ENCODE data around the gene SAP30L.

SAP30L gene

DNA sequence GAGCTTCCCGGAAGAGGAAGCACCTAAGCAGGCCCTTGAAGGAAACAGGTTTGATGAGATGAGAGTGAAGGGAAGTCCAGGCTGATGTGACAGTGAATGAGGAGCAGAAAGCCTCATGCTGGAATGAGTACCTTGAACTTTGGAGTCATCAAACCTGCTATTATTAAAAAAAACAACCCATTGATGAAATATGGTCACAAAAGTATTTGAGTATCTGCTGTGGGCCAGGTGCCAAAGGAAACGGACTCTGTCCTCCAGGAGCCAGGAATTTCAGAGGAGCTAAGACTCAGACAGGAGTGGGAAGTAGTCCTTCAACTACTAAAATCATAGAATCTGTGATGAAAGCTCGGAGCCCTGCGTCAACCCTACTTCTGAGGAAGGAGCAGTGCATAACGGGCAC, 20.4 kb downstream of the SAP30L start:
- DNase-seq (ENCODE audit: low spot score), result no peak

DNA sequence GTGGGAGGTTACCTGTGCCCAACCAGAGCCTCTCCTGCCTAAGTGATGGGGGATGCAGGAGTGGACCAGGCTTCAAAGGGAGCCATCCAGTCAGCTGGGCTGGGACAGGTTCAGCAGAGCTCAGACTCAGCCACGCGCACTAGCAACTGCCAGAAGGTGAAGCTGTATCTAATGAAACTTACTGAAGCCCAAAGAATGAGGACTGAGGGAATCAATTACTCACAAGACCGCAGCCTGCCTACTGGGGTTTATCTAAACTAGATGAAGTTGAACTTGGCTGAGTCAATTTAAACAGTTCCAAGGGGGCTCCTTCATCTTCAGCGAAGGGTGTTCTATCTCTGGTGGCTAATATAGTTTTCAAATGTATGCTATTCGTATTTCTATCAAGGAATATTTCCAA, 20.9 kb downstream of the SAP30L start:
- DNase-seq (ENCODE audit: low spot score), result no peak

DNA sequence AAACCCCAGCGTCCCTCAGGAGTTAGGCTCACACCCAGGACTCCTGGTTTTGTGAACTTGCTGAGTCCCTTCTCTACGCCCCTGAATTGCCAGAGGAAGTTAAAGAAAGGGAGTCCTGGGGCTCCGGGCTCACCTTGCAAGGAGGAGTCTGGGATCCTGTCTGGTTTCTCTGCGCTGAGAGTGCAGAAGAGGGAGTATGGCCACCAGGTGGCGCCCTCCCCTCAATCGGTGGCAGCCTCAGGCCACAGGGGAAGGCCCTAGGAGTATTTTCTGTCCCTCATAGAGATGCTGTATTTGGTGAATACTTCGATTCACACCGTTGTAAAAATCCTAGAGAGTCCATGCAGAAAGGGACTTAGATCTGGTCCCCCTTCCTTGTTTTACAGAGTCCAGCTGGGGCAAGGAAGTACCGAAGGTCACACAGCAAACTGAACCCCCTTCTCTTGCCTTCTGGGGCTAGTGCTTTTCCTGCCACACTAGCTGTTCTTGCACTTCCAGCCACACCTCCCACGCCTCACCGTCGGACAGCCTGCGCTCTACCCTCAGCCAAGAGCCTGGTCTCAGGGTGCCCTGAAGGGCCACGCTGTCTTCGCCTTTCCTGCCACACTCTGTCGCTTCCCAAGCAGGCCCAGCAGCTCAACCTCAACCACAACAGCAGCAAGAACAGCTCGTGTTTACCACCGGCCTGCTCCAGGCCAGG, 22.0 kb downstream of the SAP30L start:
- peak; percentile 56 for DNase-seq (ENCODE audit: low spot score)

DNA sequence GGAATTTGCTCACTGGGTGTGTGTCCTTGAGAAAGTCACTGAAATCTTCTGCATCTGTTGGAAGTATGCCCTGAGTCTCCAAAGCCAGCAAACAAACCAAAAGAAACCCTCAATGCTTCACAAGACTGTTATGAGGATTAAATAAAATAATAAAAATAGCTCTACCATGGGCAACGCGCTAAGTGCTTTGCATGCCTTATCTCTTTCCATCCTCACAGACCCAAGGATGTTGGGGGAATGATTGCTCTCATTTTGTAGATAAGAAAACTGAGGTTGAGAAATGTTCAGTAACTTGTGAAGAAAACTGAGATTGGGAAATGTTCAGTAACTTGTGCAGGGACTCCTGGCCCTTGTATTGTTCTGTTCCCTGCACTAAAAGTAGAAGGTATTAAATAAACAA, 24.3 kb downstream of the SAP30L start:
- DNase-seq (ENCODE audit: low spot score), result no peak

DNA sequence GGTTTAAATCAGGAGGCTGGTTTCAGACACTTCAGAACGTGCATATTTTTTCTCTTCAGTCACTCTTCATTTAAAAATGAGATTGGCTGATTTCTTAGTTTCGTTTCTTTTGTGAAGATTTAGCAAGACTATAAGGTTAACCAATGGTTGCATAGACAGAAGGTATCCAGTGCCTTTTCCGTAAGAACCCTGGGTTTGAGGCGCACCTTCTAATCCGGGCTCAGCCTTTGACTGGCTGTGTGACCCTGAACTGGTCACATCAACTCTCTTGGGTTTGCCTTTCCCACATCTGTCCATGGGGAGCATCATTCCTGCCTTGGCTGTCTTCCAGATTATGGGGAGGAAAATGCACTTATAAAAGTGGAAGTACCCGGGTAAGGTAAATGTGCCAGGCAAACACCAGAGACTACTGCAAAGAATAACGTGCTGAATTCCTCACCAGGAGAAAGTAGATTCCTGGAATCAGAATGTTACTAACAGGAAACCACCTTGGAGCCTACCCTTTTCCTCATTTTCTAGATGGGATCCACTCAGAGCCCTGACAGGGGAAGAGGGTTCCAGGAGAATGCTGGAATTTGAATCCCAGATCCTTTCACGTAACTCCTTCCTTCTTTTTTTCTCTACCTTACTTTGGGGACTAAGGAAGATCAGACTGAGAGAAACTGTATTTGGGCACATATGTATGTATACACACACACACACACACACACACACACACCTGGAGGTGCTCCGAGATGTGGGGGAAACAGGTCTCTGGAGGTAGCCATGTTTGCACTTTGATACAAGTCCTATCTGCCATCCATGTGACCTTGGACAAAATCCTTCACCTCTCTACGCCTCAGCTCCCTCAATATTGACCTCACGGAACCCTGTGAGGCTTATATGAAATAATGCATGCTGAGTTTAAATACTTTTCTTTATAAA, 25.4 kb downstream of the SAP30L start:
- DNase-seq (ENCODE audit: low spot score), result no peak

DNA sequence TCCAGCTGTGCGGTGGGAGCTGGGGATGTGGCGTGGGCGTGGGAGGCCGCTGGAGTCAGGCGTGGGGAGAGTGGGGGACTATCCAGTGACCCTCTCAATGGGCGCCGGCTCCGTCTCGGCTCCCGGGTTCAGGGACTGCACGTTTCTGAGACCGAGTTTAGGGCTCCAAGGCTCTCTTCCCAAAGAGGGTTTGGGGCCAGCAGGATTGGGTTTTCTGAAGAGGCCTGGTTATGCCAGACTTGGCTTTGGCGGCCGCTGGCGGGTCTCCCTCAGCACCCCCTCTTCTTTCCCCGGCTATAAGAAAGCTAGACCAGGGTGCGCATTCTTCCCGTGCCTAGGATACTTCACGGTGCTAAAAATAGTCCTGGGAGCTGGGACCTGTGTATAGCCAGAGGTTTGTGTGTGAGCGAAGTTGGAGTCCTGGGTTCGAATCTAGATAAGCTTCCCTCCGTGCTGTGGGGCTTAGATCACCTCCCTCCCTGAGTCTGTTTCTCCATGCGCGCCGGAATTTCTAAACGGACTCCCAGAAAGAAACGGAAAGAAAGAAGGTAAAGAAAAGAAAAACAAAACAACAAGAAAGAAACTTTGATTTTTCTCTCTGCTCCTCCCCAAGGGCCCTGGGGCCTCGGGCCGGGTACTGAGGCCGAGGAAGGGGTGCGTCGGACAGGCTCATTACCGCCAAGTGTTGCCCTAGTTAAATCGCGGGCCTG, 27.2 kb downstream of the SAP30L start:
- no peak for DNase-seq (ENCODE audit: low spot score)

DNA sequence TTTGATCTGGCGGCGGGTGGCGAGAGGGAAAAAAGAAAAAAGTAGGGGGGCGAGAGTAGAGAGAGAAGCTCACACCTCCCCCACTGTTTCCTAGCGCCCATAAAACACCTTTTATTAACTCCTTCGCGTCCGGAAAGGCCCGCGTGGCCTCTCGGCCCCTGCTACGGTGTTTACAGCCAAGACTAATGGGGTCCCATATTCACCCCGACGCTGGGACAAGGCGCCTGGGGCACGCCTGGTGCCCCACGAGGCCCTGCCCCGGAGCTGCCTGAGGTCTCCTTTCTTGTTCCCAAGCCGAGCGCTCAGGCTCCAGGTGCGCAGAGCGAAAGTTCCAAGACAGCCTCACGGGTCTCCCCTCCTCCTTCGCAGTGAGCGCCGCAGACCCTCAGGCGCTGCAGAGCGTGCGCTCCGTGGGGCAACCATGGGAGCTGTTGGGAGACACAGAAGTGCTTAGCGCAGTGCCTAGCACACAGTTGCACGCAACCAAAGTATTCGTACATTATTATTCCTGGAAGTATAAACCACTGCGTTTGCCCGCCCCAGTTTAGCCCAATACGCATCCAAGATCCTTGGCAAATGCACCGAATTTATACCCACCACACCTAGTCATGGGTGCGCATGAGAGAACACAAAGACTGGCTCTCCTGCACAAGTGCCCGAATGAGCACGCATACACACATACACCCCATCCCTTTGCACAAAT, 27.9 kb downstream of the SAP30L start:
- no peak for DNase-seq (ENCODE audit: low spot score)

DNA sequence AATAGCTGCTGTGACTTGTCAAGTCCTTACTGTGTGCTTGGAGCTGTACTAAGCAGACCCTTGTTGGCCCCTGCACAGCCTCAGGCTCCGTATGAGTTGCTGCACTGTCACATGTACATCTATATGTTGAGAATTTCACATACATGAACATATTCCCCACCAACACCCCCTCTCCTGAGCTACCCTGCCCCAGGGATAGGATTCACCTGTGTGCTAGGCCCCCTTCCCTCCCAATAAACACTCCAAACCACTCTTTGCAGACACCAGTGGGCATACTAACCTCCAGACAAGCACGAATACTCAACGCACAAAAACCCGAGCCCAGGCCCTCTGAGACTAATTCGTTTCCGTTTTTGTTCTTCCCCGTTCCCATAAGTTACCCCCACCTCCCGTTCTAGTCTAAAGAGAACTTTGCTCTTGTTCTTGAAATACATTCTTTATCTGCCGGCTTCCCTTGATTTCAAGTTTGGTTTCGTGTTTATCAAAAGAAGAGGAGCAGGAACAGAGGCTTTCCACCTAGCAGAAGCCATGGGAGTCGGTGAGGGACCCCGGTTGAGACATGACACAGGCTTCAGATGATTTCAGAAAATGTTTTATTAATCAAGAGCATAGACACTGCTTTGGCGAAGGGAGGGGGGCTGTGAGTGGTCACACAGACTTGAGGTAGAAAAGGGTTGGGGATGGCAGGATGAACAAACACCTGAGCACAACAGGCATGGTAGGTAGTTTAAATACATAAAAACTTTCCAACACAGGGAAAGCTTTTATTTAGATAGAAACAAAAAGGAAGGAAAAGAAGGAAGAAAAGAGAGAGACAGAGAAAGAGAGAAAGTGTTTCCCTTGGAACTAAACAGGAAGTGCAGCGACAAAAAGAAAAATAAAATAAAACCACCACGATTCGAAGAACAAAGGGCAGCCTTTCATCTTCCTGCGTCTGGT, 28.9 kb downstream of the SAP30L start:
- no peak for DNase-seq (ENCODE audit: low spot score)

DNA sequence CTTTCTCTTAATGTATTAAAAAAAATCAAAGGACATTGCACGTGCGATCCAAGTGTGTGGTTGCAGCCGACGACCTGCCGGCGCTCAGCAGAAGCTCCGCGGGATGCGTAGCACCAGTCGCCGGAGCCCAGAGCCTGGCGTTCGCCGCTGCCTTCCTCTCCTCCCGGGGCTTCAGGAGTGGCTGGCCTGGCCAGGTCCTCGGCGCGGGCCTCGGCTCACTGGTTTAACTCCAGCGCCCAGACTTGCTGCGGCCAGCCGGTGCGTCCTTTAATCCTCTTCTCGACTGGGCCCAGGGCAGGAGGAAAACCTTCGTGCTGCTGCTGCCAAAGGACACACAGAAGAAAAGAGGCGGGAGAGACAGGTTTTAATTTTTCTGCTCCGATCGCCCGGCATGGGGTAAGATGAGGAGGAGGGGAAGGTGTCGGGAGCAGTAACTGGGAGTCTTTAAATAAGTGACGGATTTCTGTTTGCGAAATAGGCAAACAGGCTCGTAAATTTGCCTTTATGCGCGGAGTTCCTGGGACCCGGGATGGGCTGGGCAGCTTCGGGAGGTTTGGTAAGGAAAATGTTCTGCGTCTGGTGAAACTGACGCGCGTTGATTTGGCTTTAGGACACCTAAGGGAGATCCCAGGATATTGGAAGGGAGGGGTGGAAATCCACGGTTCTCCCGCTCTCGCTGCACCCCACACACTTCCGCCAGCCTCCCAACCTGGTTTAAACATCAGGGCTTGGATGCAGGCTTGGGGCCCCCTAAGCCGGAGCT, 30.0 kb downstream of the SAP30L start:
- DNase-seq (ENCODE audit: low spot score), result no peak

DNA sequence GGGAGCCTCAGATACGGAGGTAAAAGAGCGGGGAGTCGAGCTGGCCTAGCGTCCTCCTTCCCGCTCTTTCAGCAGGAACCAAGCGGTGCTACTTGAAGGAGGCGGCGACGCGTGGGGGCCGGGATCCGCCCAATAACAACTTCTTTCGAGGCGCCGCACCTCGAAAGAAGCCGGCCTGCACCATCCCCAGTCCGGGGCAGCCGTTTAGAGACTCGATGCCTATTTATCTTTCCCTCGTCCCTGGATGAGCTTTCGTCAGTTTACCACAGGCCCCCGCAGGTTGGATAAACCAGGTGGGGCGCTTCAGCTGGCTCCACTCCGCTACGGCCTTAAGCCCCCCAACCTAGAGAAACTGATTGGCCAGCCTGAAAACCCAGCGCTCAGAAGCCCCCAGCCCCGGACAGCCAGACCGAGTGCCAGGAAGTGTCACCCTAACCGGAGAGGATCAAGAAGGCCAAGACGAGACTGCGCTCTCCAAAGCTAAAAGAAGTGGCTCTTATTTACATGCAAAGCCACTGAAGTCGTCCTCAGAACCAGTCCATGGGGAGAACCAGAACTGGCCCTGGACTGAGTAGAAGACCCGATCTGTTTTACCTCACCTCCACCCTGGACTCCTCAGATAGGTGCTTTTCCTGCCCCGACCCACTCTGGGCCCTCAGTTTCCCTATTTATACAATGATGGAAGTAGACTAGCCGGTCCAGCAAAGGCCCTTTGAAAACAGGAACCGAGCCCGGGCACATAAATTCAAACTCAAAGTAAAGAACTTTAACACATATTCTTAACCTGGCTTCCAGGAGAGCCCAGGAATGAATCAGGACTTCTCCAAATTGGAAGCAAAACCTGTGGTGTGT, 30.8 kb downstream of the SAP30L start:
- no peak for DNase-seq (ENCODE audit: low spot score)

DNA sequence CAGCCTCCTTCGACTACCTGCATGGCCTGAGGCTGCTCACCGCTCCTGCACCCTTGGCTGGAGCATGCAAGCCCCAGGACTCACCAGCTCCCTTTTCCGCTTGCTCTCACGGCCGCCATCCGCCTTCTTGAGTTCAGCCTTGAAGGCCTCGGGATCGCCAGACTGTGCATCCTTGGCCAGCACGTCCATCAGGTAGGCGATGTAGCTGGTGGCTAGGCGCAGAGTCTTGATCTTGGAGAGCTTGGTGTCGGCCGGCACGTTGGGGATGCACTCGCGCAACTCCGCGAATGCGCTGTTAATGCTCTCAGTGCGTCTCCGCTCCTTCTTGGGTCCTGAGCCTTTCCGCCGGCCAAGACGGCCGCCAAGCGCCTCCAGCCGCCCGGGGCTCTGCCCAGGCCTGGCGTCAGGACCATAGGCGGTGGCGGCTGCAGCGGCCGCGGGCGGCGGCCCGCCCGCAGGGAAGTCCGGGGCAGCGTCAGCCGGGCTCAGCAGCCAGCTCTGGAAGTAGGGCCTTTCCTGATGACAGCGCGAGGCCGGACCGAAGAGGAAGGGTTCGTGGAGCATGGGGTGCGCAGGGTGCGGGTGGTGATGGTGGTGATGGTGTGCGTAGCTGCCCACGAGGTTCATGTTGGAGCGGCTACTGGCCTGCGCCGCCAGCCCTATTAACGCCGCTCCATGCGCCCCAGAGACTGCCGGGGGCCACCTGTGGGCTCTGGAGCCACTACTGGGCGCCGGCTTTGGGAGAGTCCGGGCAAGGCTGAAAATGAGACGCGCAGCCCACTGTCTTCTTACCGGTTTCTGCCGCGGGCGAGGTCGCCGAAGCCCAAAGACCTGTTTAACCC, 31.8 kb downstream of the SAP30L start:
- no peak for DNase-seq (ENCODE audit: low spot score)

DNA sequence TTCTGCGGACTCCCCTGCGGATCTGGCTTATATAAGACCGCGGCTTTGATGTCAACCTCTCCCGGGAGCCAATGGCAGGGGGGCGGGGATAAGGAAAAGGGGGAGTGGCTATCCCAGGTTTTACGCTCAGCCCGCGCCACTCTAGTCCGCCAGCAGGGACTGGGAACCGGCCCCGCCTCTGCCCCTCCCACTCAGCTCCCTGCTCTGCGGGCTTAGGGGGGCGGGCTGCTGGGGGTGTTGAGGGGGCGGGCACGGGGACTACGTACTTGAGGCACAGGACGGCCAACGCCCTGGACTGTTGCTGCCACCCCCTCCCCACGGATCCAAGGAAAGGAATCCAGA, 32.4 kb downstream of the SAP30L start, which contains the start of gene HAND1:
Gene HAND1 (minus strand): TSS at position 4 of the 342 bp plus-strand sequence. CDS start 219 bp downstream, outside the sequence.
- no peak for DNase-seq (ENCODE audit: low spot score)

DNA sequence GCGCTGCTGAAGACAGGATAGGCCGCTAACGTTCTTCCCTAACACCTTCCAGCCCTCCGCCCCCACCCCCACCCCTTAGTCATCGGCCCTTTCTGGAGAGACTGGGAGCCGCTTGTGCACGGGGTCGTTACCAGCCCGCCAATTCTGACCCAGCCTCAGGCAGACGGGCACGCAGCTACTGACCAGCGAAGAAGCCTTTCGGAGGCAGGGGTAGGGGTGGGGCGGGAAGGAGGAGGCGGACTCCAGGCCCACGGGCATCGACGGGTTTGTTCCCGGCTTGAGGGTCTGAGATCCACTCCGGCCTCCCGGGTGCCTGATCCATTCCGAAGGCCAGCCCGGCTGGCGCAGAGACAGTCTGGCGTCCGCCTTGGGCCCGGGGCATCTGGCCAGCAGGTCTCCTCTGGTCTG, 33.0 kb downstream of the SAP30L start:
- no peak for DNase-seq (ENCODE audit: low spot score)

DNA sequence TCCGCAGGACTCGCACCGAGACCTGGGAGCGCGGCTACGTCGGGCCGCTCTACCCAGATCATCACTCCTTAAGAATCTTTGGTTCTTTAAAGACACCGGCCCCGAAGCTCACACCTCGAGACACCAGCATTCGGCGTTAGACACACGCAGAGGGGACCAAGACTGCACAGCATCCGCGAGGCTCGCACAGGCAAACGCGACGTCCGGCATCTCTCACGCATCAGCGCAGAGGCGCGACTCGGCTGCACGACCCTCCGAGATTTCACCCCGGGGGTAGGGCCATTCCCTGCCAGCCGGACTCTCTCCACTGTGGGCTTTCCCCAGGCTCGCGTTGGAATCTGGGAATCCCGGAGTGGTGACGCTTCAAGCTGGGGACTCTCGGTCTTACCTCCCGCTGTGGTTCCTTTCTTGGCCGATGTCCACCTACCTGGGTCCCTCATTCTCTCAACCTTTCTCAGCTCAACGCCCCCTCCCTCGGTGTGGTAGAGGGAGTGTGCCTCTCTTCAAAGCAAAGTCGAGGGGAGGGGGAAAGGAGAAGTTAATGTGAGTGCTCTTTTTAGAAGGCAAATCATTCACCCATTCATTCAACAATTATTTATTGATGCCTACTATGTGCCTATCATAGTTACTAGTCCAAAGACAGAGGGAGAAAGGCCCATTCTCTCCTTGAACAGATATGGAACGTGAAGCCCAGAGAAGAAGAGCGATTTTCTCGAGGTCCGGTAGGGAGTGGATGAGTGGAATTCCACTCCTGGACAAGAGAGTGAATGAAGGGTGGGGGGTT, 33.6 kb downstream of the SAP30L start:
- no peak for DNase-seq (ENCODE audit: low spot score)

DNA sequence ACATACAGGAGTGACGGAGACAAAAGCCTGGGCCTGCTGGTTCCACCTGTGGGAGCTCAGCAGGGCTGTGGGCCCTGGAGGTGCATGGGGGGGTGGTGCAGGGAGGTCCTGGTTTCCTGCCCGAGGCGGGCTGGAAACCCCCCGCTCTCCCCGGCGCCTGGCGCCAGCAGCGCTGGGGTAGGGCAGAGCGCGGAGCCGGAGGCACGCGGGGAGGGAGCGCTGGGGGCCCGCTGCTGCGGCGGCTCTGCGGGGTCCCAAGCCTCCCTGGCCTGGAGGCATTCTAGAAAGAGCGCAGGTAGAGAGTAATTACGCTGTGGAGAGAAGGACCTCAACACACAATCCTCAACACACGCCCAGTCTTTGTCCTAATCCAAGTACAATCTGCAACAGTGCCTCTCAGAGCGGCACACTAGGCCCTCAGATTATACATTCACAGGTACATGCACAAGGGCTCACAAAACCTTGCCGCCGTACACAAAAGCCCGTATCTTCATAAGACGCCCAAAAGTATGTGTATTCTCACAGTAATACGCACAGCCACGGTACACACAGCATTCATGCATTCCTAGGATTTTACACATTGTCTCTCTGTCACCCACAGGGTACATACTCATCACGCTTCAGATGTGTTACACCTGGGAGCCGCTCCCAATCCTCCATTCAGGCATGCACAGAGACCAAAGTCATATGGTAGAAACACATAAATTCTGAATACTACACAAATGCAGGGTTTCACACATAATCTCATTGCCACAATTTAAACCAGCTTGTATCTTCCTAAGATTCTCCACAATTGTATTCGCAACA, 34.4 kb downstream of the SAP30L start:
- DNase-seq (ENCODE audit: low spot score), result no peak

DNA sequence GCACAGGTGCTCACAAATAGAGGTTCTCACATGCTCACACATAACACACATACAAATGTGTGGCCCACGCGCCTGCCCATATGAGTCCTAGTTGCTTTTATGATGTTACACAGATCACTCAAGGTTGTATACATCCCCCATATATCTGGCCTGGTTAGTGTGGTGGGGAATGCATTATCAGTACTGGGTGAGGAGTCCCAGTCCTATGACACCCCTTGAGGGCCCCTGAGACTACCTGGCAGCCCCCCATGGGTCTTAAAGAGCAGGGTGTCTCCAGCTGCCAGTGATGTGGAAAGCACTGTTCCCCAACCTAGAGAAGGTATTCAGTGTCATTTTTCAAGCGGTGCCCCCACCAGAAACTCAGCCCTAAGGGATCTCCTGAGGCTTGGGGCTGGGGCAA, 35.0 kb downstream of the SAP30L start:
- no peak for DNase-seq (ENCODE audit: low spot score)
